NCI-H1436 (cell line): ENCODE results near the gene ABHD16A.

Experiments
- DNase-seq: peaks from one replicate; lab custom pipeline; 2025; lab: John Stamatoyannopoulos, UW

The ABHD16A gene

DNA sequence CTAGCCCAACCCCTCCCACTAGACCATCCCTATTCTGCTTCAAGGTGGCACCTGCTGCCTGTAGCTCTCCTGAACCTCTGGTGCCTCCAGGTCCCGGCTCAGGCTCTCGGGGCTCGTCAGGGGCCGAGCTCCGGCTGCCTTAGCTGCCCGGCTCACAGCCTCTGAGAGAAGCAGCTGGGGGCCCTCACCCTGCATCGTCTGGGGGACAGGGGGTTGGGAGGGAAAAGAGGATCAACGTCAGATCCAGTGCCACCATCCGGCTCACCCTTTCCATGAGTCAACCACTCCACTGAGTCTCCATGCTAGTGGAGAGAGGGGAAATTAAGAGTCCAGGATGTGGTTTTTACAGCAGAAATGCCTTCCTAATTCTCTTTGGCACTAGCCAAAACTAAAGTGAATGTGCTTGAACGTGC, 63.7 kb downstream of the ABHD16A start:
- no peak for DNase-seq

- no peak for DNase-seq
Observed at GRCh38 chr6:31639043-31639442, 64.1 kb downstream of the ABHD16A start.
